SK-MEL-5 (cell line): ENCODE results near the gene ATMIN. TPM values are rescaled to one million over a fixed set of nuclear protein-coding genes. Genes with fewer than 3 reads are reported as not detected.

ENCODE experiments used
- DNase-seq: peaks from one replicate; pipeline ENCODE4 v3.0.0-alpha.2; 2016; ENCODE audit warnings: low read depth, low spot score
- in situ Hi-C: cut with HindIII; loops from 2 replicates; pipeline ENCODE4 v1.10.0; 2016; ENCODE audit warnings: low sequenced_read_pairs, high pct_unique_total_duplicates, low pct_unique_long_range_greater_than_20kb
- polyA plus RNA-seq, 2 experiments: library from polyadenylated mRNA; depleted of rRNA; stranded (reverse); fragments of >200 nt; gene quantifications; 2 replicates each; pipeline ENCODE4 v1.2.3, GENCODE V29; 2015
- total RNA-seq: library from RNA; depleted of rRNA; stranded (reverse); fragments of >200 nt; shearing (Covaris generic); gene quantifications from 2 replicates; pipeline ENCODE4 v1.2.3, GENCODE V29; 2014; rRNA removed

Gene ATMIN
- 42.3 and 45.4 TPM in 2 replicates for total RNA-seq
- 26.6 and 37.4 TPM in 2 replicates for polyA plus RNA-seq (2015; cell fraction: cytosol; rRNA removed)
- 16.6 and 19.9 TPM in 2 replicates for polyA plus RNA-seq (2015; cell fraction: nucleus; rRNA removed)

GRCh38 chr16:81035398-81035974, at the start of gene ATMIN:
TSS of gene ATMIN (plus strand) at chr16:81035842. CDS start at chr16:81035871, 29 bp downstream.
- peak; percentile 74 for DNase-seq
- in situ Hi-C loops, result no loop called here

- in situ Hi-C loops, result no loop called here
- DNase-seq, result no peak
Measured at GRCh38 chr16:80986557-80986956, 49.1 kb upstream of the ATMIN start.

- in situ Hi-C loops, result no loop called here
- no peak for DNase-seq
Measured at GRCh38 chr16:80988756-80989155, 46.9 kb upstream of the ATMIN start.

- no peak for DNase-seq
- in situ Hi-C loops, result no loop called here
Measured at GRCh38 chr16:80989801-80990200, 45.8 kb upstream of the ATMIN start.

- no peak for DNase-seq
- in situ Hi-C loops, result no loop called here
Measured at GRCh38 chr16:80990577-80990976, 45.1 kb upstream of the ATMIN start.

- in situ Hi-C loops, result no loop called here
- no peak for DNase-seq
Measured at GRCh38 chr16:80990978-80991377, 44.7 kb upstream of the ATMIN start.

GRCh38 chr16:80991792-80992430, 43.7 kb upstream of the ATMIN start:
- DNase-seq, result no peak
- in situ Hi-C loops, result no loop called here

GRCh38 chr16:80992676-80993293, 42.9 kb upstream of the ATMIN start:
- in situ Hi-C loops, result no loop called here
- DNase-seq, result no peak

- peak; percentile 8 for DNase-seq
- in situ Hi-C loops, result no loop called here
Measured at GRCh38 chr16:80993307-80993706, 42.3 kb upstream of the ATMIN start.

GRCh38 chr16:80993834-80994233, 41.8 kb upstream of the ATMIN start:
- in situ Hi-C loops, result no loop called here
- DNase-seq, result no peak

- in situ Hi-C loops, result no loop called here
- no peak for DNase-seq
Measured at GRCh38 chr16:80994451-80994850, 41.2 kb upstream of the ATMIN start.

GRCh38 chr16:80996688-80997138, 38.9 kb upstream of the ATMIN start:
- in situ Hi-C loops, result no loop called here
- no peak for DNase-seq

- in situ Hi-C loops, result no loop called here
- DNase-seq, result no peak
Measured at GRCh38 chr16:80997139-80997798, 38.4 kb upstream of the ATMIN start.

- DNase-seq, result no peak
- in situ Hi-C loops, result no loop called here
Measured at GRCh38 chr16:80997964-80998620, 37.5 kb upstream of the ATMIN start.

GRCh38 chr16:81000873-81001272, 34.8 kb upstream of the ATMIN start:
- in situ Hi-C loops, result no loop called here
- no peak for DNase-seq

- in situ Hi-C loops, result no loop called here
- DNase-seq, result no peak
Measured at GRCh38 chr16:81001330-81001729, 34.3 kb upstream of the ATMIN start.

- in situ Hi-C loops, result no loop called here
- DNase-seq, result no peak
Measured at GRCh38 chr16:81003064-81003463, 32.6 kb upstream of the ATMIN start.
